Measurements from ENCODE around the gene MRNIP. TPM values are rescaled to one million over a fixed set of nuclear protein-coding genes. Genes with fewer than 3 reads are reported as not detected.
A peak's percentile ranks its signal among the peaks of the same experiment; 100 is the strongest.

MRNIP gene
- total and polyA plus RNA-seq, 2 of the 4 experiments (the other 2 are of a cell fraction): 6.6 to 24.7 TPM

GRCh38 chr5:179860301-179860700 is 1.7 kb upstream of the MRNIP start:
- intact Hi-C loops (cut with micrococcal nuclease) (no loop called here), dilution Hi-C loops (cut with HindIII; ENCODE audit: low sequenced_read_pairs, unreplicated experiment) (no loop called here), in situ Hi-C loops (cut with MboI; ENCODE audit: low sequenced_read_pairs) (no loop called here)
- no peak overlapping the region for H3K56ac ChIP-seq (ENCODE audit: extremely low read depth, insufficient read depth, low read length)
- TF ChIP-seq MAZ (IDR thresholded peaks at IDR 0.05; ENCODE audit: borderline replicate concordance, low read depth, low read length) (no peak), CEBPB (IDR thresholded peaks at IDR 0.05; ENCODE audit: low read depth, low read length) (no peak), NFE2L2 (IDR thresholded peaks at IDR 0.05; ENCODE audit: low read depth, low read length) (no peak), RCOR1 (IDR thresholded peaks at IDR 0.05; ENCODE audit: insufficient replicate concordance, low read length) (no peak), USF2 (IDR thresholded peaks at IDR 0.05; ENCODE audit: low read depth, low read length) (no peak), SMC3 (IDR thresholded peaks at IDR 0.05; ENCODE audit: low read depth, low read length) (no peak), MAFK (IDR thresholded peaks at IDR 0.05; ENCODE audit: low read depth, low read length) (no peak), MXI1 (IDR thresholded peaks at IDR 0.05; ENCODE audit: borderline replicate concordance, low read depth, low read length) (no peak), POLR2A (IDR thresholded peaks at IDR 0.05; ENCODE audit: low read depth, low read length) (no peak), FOS (IDR thresholded peaks at IDR 0.05; ENCODE audit: low read depth, low read length) (no peak), ELK1 (IDR thresholded peaks at IDR 0.05; ENCODE audit: borderline replicate concordance, low read depth, low read length) (no peak), BHLHE40 (IDR thresholded peaks at IDR 0.05; ENCODE audit: low read depth, low read length) (no peak)
- peaks cover 9% of the 10 kb centered on the region; the same call in 1 of the 2 replicates for H3K9me1 ChIP-seq (ENCODE audit: insufficient read depth, low read length)
- no peak for ATAC-seq (ENCODE audit: low read depth)
- no TSS peak for BruUV-seq (replicated peaks)
- 100% methylated on average over 1 of the region's 11 CpGs; no CpG with 5 or more reads in 1 of the 2 experiments for WGBS, 2 experiments (ENCODE audit: extremely low coverage in 2 of 2, insufficient read length in 1 of 2)
- H3K4me3 ChIP-seq (ENCODE audit: insufficient read depth, low read depth, low read length): no peak overlapping the region
- peaks cover 5% of the 10 kb centered on the region; the same call in 1 of the 2 replicates for H3K9me3 ChIP-seq (ENCODE audit: control insufficient read depth, insufficient read depth, low read length)
- H2BK120ac ChIP-seq (ENCODE audit: low read depth, low read length): no peak overlapping the region
- no peak overlapping the region for H2BK15ac ChIP-seq (ENCODE audit: low read depth, low read length)
- no peaks in the 10 kb centered on the region for H3K4me1 ChIP-seq (ENCODE audit: control insufficient read depth, insufficient read depth, low read length)
- CTCF ChIA-PET: no interaction called here
- H2AK5ac ChIP-seq (ENCODE audit: low read depth, low read length): no peak overlapping the region
- no peak overlapping the region for H4K5ac ChIP-seq (ENCODE audit: low read depth, low read length)
- H3K4me2 ChIP-seq (ENCODE audit: low read depth, low read length): no peak overlapping the region
- H3K27me3 ChIP-seq (ENCODE audit: control insufficient read depth, insufficient read depth, low read length): no peaks in the 10 kb centered on the region
- H3K79me1 ChIP-seq (ENCODE audit: low read depth in 1 of 2, low read length in 2 of 2): peaks cover 16 to 38% of the 10 kb centered on the region in 2 experiments
- H3K27ac ChIP-seq (ENCODE audit: insufficient read depth, low read length): no peak overlapping the region
- H2BK20ac ChIP-seq (ENCODE audit: low read depth, low read length): no peak overlapping the region
- no peak overlapping the region for H2AFZ ChIP-seq (replicated peaks; ENCODE audit: low read length, poor library complexity)
- no peak overlapping the region for H2BK5ac ChIP-seq (ENCODE audit: low read depth, low read length, poor library complexity, severe bottlenecking)
- no peak overlapping the region for H3K9ac ChIP-seq (ENCODE audit: low read depth, low read length)
- no peak for DNase-seq
- POLR2A ChIA-PET (ENCODE audit: unreplicated experiment): no interaction called here
- no peak overlapping the region for H3K14ac ChIP-seq (replicated peaks; ENCODE audit: low read depth, low read length)
- 0 out of 2 replicates have a peak overlapping the region, but pooled peaks have one; percentile 0 for H3K23ac ChIP-seq (ENCODE audit: low read depth, low read length)
- no peak overlapping the region for H2AK9ac ChIP-seq (replicated peaks; ENCODE audit: low read depth, low read length, poor library complexity)
- H3K36me3 ChIP-seq (ENCODE audit: control insufficient read depth, insufficient read depth, low read length): peaks cover 30% of the 10 kb centered on the region
- no peak overlapping the region for H4K8ac ChIP-seq (ENCODE audit: low read depth in 2 of 2, low read length in 2 of 2)
- no peaks in the 10 kb centered on the region for H4K20me1 ChIP-seq (ENCODE audit: insufficient read depth, low read length)
- no peak overlapping the region for H4K91ac ChIP-seq (ENCODE audit: insufficient read depth, low read depth, low read length)
- no peak overlapping the region for H3K4ac ChIP-seq (ENCODE audit: low read depth, low read length)
- H3K18ac ChIP-seq (ENCODE audit: low read depth, low read length): no peak overlapping the region

Measured in IMR-90 (cell line).